GM21737 (cell line): ENCODE data around the gene SLC25A12.

Experiments used
- ATAC-seq: cut with Tn5 transposase; IDR thresholded peaks from one replicate; pipeline ENCODE4 v1.9.1; 2021; ENCODE audit warnings: mild to moderate bottlenecking, moderate library complexity; ENCODE audit not compliant: unreplicated experiment

Gene SLC25A12

DNA sequence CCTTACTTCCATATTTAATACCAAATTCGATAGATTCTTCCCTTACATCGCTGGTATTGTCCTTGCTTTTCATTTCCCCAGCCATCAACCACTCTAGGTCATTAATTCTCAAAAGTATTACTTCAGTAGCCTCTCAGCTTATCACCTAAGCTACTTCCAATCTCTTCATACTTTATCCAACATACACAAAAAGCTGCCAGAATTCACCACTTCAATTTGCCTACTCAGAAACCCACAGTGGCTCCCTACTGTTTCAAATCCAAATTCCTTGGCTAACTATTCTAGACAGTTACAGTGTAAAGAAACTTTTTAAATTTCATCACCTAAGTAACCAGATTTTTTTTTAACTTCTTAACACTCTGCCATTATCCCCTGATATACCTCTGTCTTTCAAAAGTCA, 4.7 kb downstream of the SLC25A12 start:
- no peak for ATAC-seq

DNA sequence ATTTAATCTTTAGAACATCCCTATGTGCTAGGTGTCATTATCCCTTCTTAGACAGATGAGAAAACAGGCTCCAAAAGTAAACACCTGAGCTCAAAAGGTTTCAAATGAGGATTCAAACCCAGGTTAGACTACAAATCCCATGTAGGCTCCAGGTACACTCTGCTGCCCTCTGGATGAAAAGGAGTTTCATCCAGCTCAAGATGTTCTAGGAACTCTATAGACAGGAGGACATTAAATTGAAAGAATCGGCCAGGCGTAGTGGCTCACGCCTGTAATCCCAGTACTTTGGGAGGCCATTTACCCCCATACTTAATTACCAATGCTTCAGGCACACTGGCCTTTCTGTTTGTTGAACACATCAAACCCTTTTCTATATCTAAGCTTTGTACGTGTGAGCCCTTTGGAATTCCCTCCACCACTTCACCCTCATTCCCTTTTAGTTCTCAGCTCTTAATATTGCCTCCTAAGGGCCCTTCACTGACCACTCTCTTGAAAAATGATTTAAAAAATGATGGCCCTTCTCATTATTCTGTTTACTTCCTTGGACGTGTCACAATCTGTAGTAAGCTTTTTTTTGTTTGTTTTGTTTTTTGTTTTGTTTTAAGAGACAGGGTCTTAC, 10.7 kb downstream of the SLC25A12 start:
- ATAC-seq, result no peak

- no peak for ATAC-seq
Observed at GRCh38 chr2:171882089-171882769, 11.8 kb downstream of the SLC25A12 start.

- no peak for ATAC-seq
Observed at GRCh38 chr2:171880774-171881173, 13.3 kb downstream of the SLC25A12 start.

DNA sequence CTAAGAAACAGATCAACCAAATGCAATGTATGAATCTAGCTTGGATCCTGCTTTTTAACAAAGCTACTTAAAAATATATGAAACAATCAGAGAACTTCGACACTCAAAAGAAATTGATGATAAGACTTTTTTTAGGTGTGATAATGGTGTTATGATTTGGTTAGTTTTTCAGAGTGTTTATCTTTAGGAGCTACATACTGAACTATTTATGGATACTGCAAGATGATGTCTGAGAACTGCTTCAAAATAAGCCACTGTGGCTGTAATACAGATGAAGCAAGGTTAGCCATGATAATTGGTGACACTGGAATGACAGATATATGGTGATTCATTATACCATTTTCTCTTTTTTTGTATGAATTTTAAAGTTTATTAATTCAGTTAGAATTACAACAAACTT, 14.2 kb downstream of the SLC25A12 start:
- ATAC-seq, result no peak

- no peak for ATAC-seq
Observed at GRCh38 chr2:171878481-171878993, 15.5 kb downstream of the SLC25A12 start.

DNA sequence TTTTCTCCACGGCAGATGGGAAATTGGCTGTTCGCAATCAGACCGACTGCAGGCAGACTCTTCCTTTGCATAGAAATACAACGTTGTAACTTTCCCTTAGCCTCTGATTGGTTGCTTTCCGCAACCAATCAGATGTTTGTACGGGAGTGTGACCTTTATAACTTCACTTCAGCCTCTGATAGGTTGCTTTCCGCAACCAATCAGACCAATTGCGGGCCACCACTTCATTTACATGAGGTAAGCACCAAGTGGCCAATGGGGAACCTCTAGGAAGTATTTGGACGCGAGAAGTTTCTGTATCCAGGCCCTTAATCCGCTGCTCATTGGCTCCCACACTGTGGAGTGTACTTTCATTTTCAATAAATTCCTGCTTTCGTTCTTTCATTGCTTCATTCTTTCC, 19.1 kb downstream of the SLC25A12 start:
- ATAC-seq, result no peak

DNA sequence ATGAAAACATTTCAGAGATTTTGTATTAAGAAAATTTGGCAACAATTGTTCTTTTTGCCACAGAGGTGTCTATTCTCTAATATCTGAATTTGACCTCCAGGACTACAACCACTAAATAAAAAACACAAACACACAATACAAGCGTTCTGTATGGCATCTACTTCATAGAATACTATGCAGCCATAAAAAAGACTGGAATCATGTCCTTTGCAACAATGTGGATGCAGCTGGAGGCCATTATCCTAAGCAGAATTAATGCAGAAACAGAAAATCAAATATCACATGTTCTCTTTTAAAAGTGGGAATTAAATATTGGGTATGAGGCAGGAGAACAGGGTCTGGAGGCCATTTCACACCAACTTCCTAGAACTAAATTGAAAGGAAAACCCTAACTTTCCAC, 19.5 kb downstream of the SLC25A12 start:
- no peak for ATAC-seq

DNA sequence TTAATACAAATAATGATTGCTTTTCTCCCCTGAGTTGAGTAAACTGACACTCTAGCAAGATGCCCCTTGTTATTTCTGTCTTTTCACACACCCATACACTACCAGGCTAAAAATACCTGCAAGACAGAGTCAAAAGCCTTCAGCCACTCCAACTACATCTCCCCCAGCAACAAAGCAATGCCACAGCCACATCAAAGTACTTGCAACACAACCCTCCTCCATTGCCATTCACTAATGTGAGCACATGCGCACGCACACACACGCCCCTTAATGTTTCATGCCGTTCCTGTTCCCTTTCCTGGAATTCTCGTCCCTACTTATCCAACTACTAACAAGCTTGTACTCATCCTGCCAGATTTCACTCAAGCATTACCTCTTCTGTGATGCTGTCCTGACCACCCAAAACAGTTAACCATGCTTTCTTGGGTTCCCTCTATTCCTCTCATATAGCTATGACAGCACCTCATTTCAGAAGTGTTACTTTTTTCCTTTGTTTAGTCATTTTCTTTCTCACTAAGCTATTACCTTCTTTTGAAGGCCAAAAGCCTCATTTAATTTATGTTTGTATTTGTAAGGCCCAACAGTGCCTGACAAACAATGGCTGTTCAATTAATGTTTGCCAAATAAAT, 29.6 kb downstream of the SLC25A12 start:
- ATAC-seq, result no peak

GRCh38 chr2:171862501-171862900, 31.5 kb downstream of the SLC25A12 start:
- ATAC-seq, result no peak

GRCh38 chr2:171858397-171858958, 35.6 kb downstream of the SLC25A12 start:
- no peak for ATAC-seq

GRCh38 chr2:171855401-171855800, 38.6 kb downstream of the SLC25A12 start:
- ATAC-seq, result no peak

DNA sequence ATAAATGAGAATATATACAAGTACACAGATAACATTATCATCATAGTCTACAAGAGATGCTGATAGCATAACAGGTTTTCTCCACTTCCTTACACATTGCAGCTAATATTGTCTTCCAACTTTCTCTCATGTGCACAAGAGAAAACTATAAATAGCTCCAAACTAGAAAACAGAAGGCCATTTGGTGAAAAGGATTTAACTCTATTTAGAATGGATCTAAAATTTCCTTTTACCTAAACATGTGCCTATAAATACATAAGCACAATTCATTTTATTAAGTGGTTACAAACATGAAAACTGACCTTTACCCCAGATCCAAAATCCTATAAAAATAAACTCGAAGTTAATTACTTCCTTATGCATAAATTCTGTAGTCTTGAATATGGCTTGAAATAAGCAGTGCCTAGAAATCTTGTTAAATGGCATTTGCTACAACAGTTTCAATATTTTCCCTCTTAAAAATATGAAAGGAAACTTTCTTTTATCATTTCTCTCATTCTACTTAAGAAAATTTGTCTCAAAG, 41.6 kb downstream of the SLC25A12 start:
- ATAC-seq, result no peak

DNA sequence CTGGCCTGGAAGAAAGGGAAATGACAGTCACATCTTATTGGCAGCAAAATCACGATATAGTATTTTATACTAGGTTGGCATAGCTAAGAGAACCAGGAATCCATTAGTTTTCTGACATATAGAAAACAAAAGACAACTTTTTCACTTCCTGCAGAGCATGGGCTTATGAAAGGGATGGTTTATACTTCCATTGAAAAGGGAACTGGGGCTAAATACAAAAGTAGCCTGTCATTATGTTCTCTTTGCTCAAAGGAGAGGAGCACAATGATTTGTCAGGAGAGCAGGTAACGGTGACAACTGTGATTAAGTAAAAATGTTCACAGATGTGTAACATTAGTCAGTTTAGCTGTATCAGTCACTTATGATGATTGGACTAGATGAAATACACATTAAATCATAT, 46.4 kb downstream of the SLC25A12 start:
- no peak for ATAC-seq

- ATAC-seq, result no peak
Observed at GRCh38 chr2:171846894-171847293, 47.1 kb downstream of the SLC25A12 start.

DNA sequence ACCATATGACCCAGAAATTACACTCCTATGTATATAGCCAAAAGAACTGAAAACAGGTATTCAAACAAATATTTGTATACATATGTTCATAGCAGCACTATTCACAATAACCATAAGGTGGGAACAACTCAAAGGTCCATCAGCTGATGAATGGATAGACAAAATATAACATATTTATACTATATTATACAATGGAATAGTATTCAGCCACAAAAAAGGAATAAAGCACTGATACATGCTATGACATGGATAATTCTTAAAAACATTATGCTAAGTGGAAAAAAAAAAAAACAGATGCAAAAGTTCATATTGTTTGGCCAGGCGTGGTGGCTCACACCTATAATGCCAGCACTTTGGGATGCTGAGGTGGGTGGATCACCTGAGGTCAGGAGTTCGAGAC, 52.0 kb downstream of the SLC25A12 start:
- ATAC-seq, result no peak

GRCh38 chr2:171837736-171838135, 56.3 kb downstream of the SLC25A12 start:
- ATAC-seq, result no peak

- ATAC-seq, result no peak
Observed at GRCh38 chr2:171836146-171836910, 57.7 kb downstream of the SLC25A12 start.

GRCh38 chr2:171835386-171835785, 58.7 kb downstream of the SLC25A12 start:
- ATAC-seq, result no peak

DNA sequence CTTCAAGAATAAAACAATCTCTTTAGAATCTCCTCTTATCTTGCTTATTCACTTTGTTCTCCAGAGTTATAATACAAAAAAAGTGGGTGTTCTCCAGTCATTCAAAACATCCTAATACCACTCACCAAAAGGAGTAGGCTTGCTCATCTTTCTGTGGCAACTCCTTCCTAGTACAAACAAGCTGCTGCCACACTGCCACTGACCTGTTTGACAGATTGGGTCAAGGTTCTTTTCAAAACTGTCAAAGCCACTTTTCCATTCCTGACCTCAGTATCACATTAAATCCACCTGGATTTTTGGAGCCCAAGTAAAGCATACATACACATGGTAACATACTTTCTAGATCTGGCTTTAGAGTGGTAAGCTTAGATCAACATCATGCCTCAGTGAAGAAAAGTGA, 59.8 kb downstream of the SLC25A12 start:
- ATAC-seq, result no peak

- no peak for ATAC-seq
Observed at GRCh38 chr2:171832489-171832888, 61.6 kb downstream of the SLC25A12 start.
